Activated CD4-positive, alpha-beta T cell treated with anti-CD3 and anti-CD28 coated beads, Interleukin-2, amount 50 U/mL, for 16 hours (primary cell): ENCODE measurements around the gene VAMP2.

Experiments
- DNase-seq: peaks from one replicate; pipeline ENCODE4 v3.0.0-alpha.2; 2020

The VAMP2 gene

GRCh38 chr17:8162233-8162996 is at the start of gene VAMP2:
Gene VAMP2, minus strand, starts transcription at chr17:8162948. Its CDS starts 69 bp downstream, at chr17:8162879.
- peak; percentile 79 for DNase-seq

- no peak for DNase-seq
These were observed 48.2 kb upstream of the VAMP2 start for GRCh38 chr17:8210761-8211458.

- peak; percentile 97 for DNase-seq
These were observed 47.4 kb upstream of the VAMP2 start, which contains the start of gene AURKB for GRCh38 chr17:8209907-8210760. Gene AURKB, minus strand, starts transcription at chr17:8210575. Its CDS starts 351 bp downstream, at chr17:8210224.

- no peak for DNase-seq
These were observed 43.8 kb upstream of the VAMP2 start for GRCh38 chr17:8206536-8206935.

GRCh38 chr17:8204761-8205555 is 42.2 kb upstream of the VAMP2 start:
- DNase-seq: no peak

GRCh38 chr17:8192070-8192815 is 29.5 kb upstream of the VAMP2 start:
- peak; percentile 89 for DNase-seq

GRCh38 chr17:8190506-8190905 is 27.8 kb upstream of the VAMP2 start:
- DNase-seq: no peak

- DNase-seq: peak; percentile 99
These were observed 27.1 kb upstream of the VAMP2 start, which contains the start of gene BORCS6 for GRCh38 chr17:8189711-8190477. Gene BORCS6, minus strand, starts transcription at chr17:8190180. Its CDS starts 40 bp downstream, at chr17:8190140.

GRCh38 chr17:8189041-8189710 is 26.4 kb upstream of the VAMP2 start:
- no peak for DNase-seq

GRCh38 chr17:8188263-8188839 is 25.6 kb upstream of the VAMP2 start:
- DNase-seq: no peak

- DNase-seq: peak; percentile 98
These were observed 24.9 kb upstream of the VAMP2 start for GRCh38 chr17:8187517-8188262.

GRCh38 chr17:8186787-8187516 is 24.2 kb upstream of the VAMP2 start:
- DNase-seq: peak; percentile 97

GRCh38 chr17:8186446-8186786 is 23.7 kb upstream of the VAMP2 start:
- DNase-seq: no peak

GRCh38 chr17:8185582-8186445 is 23.1 kb upstream of the VAMP2 start:
- DNase-seq: peak; percentile 91

GRCh38 chr17:8176998-8177731 is 14.4 kb upstream of the VAMP2 start:
- no peak for DNase-seq

- DNase-seq: peak; percentile 92
These were observed 13.6 kb upstream of the VAMP2 start, which contains the start of gene TMEM107 for GRCh38 chr17:8176197-8176940. Gene TMEM107, minus strand, starts transcription at chr17:8176380. Its CDS starts 94 bp downstream, at chr17:8176286.
